GM23338 (cell line): Measurements from ENCODE around the gene ITSN2. TPM values are rescaled to one million over a fixed set of nuclear protein-coding genes. Genes with fewer than 3 reads are reported as not detected.

Experiments used
- ATAC-seq: fragments of 200-7000 bp; cut with Tn5 transposase; 3 replicates; pipeline ENCODE4 v1.9.1; 2020
- DNase-seq: peaks from one replicate; pipeline ENCODE4 v3.0.0-alpha.2; 2015; ENCODE audit warnings: low spot score
- H2AFZ ChIP-seq: fragments of 200-600 bp; sonication (generic); 2 replicates; pipeline ENCODE4 v1.8.0; 2016; ENCODE audit warnings: antibody characterized with exemption, mild to moderate bottlenecking, moderate library complexity
- H3F3A ChIP-seq: fragments of 200-600 bp; sonication (generic); replicated peaks from 2 replicates; pipeline ENCODE4 v1.8.0; 2017; ENCODE audit warnings: antibody characterized with exemption, mixed run types, low read depth
- H3K27ac ChIP-seq: fragments of 200-600 bp; sonication (generic); 2 replicates; pipeline ENCODE4 v1.6.1; 2016; ENCODE audit warnings: low read depth
- H3K27me3 ChIP-seq: fragments of 200-600 bp; sonication (generic); 2 replicates; pipeline ENCODE4 v1.8.0; 2016; ENCODE audit warnings: mild to moderate bottlenecking, mixed run types, moderate library complexity; ENCODE audit not compliant: insufficient read depth
- H3K36me3 ChIP-seq: fragments of 200-600 bp; sonication (generic); 2 replicates; pipeline ENCODE4 v1.8.0; 2016; ENCODE audit warnings: mild to moderate bottlenecking; ENCODE audit not compliant: insufficient read depth
- H3K4me1 ChIP-seq: fragments of 200-600 bp; sonication (generic); 2 replicates; pipeline ENCODE4 v1.8.0; 2016; ENCODE audit warnings: mild to moderate bottlenecking, moderate library complexity; ENCODE audit not compliant: insufficient read depth
- H3K4me2 ChIP-seq: fragments of 200-600 bp; sonication (generic); 2 replicates; pipeline ENCODE4 v1.7.1; 2017; ENCODE audit warnings: mixed run types
- H3K4me3 ChIP-seq: fragments of 200-600 bp; sonication (generic); 2 replicates; pipeline ENCODE4 v1.6.1; 2016; ENCODE audit warnings: mixed run types
- H3K79me2 ChIP-seq: fragments of 200-600 bp; sonication (generic); replicated peaks from 2 replicates; pipeline ENCODE4 v1.8.0; 2017; ENCODE audit warnings: mild to moderate bottlenecking; ENCODE audit not compliant: insufficient read depth
- H3K9me2 ChIP-seq: fragments of 200-600 bp; sonication (generic); 2 replicates; pipeline ENCODE4 v1.8.0; 2017; ENCODE audit not compliant: insufficient read depth
- H4K20me1 ChIP-seq: fragments of 200-600 bp; sonication (generic); replicated peaks from 2 replicates; pipeline ENCODE4 v1.8.0; 2017; ENCODE audit warnings: mild to moderate bottlenecking; ENCODE audit not compliant: insufficient read depth
- H3K27ac Mint-ChIP-seq: 2 replicates; pipeline ENCODE4 v1.8.0; 2020; ENCODE audit warnings: inconsistent platforms, mild to moderate bottlenecking, moderate library complexity, mixed read lengths
- H3K27me3 Mint-ChIP-seq: 3 replicates; pipeline ENCODE4 v1.8.0; 2022; ENCODE audit warnings: low read depth, mild to moderate bottlenecking, moderate library complexity, mixed read lengths, inconsistent platforms; ENCODE audit not compliant: insufficient read depth, poor library complexity
- H3K36me3 Mint-ChIP-seq: 3 replicates; pipeline ENCODE4 v1.8.0; 2021; ENCODE audit warnings: low read depth, mild to moderate bottlenecking, inconsistent platforms, moderate library complexity, mixed read lengths
- H3K4me1 Mint-ChIP-seq: 3 replicates; pipeline ENCODE4 v1.8.0; 2020; ENCODE audit warnings: mild to moderate bottlenecking, inconsistent platforms, mixed read lengths
- H3K4me3 Mint-ChIP-seq: 3 replicates; pipeline ENCODE4 v1.8.0; 2021; ENCODE audit warnings: moderate library complexity, mild to moderate bottlenecking, inconsistent platforms, mixed read lengths
- H3K9me3 Mint-ChIP-seq: 3 replicates; pipeline ENCODE4 v1.8.0; 2020; ENCODE audit warnings: moderate library complexity, mild to moderate bottlenecking, inconsistent platforms, mixed read lengths
- CREB1 ChIP-seq: fragments of 250-450 bp; sonication (Bioruptor Pico); IDR thresholded peaks from 2 replicates; pipeline ENCODE4 v1.5.0; 2020; ENCODE audit warnings: low read depth, mild to moderate bottlenecking, moderate library complexity
- CTCF ChIP-seq, 2 experiments: fragments of 200-600 bp in 1 of 2; sonication (generic) in 1 of 2; conservative IDR thresholded peaks; 2 replicates each; pipeline versions ENCODE4 v1.5.1 to v1.6.1; 2016 to 2017; ENCODE audit warnings: antibody characterized with exemption in 2 of 2, low read depth in 2 of 2, mild to moderate bottlenecking in 2 of 2, moderate library complexity in 1 of 2
- ETS1 ChIP-seq: IDR thresholded peaks from 2 replicates; pipeline ENCODE4 v1.6.1; 2016; ENCODE audit warnings: antibody characterized with exemption
- EZH2 ChIP-seq: fragments of 200-600 bp; sonication (generic); IDR thresholded peaks from one replicate; pipeline ENCODE4 v1.8.0; 2017; ENCODE audit warnings: antibody characterized with exemption, mild to moderate bottlenecking, low read depth; ENCODE audit not compliant: unreplicated experiment
- EZH2phosphoT487 ChIP-seq: fragments of 200-600 bp; sonication (generic); IDR thresholded peaks from one replicate; pipeline ENCODE4 v1.8.1; 2018; ENCODE audit warnings: antibody characterized with exemption; ENCODE audit not compliant: unreplicated experiment
- STAT1 ChIP-seq: IDR thresholded peaks from one replicate; pipeline ENCODE4 v1.6.1; 2016; ENCODE audit warnings: antibody characterized with exemption; ENCODE audit not compliant: unreplicated experiment
- ZNF114 ChIP-seq: fragments of 250-450 bp; sonication (Bioruptor Pico); IDR thresholded peaks from 2 replicates; pipeline ENCODE4 v1.5.0; 2020; ENCODE audit warnings: mild to moderate bottlenecking, moderate library complexity
- ZNF331 ChIP-seq: fragments of 250-450 bp; sonication (Bioruptor Pico); IDR thresholded peaks from 2 replicates; pipeline ENCODE4 v1.5.0; 2020; ENCODE audit warnings: low read depth, mild to moderate bottlenecking, moderate library complexity
- ZNF462 ChIP-seq: fragments of 250-450 bp; sonication (Bioruptor Pico); IDR thresholded peaks from 2 replicates; pipeline ENCODE4 v1.5.0; 2020; ENCODE audit warnings: mild to moderate bottlenecking, moderate library complexity
- polyA plus RNA-seq: library from polyadenylated mRNA; unstranded; fragments of >200 nt; fragmentation: Nextera tagmentation; extraction: Ambion mirVana; gene quantifications from 2 replicates; pipeline ENCODE4 v1.2.1, GENCODE V29; 2016
- total RNA-seq: library from RNA; depleted of rRNA; stranded (reverse); fragments of >200 nt; shearing (Covaris generic); gene quantifications from 2 replicates; pipeline ENCODE4 v1.2.3, GENCODE V29; 2014

ITSN2 gene
- total and polyA plus RNA-seq, 2 experiments from 2014 or later, result 17.1 to 17.8 TPM

- Mint-ChIP-seq H3K4me3 (no peak overlapping the region), H3K27ac (no peak overlapping the region), H3K9me3 (no peaks in the 10 kb centered on the region), H3K36me3 (no peaks in the 10 kb centered on the region), H3K27me3 (no peaks in the 10 kb centered on the region), H3K4me1 (peaks cover 7% of the 10 kb centered on the region)
- no peaks in the 10 kb centered on the region; the same call in 1 of the 2 replicates for H3K36me3 ChIP-seq
- H3K27me3 ChIP-seq, result no peaks in the 10 kb centered on the region
- no peaks in the 10 kb centered on the region; the same call in 1 of the 2 replicates for H4K20me1 ChIP-seq
- H3K79me2 ChIP-seq, result no peaks in the 10 kb centered on the region
- no peak overlapping the region; the same call in 1 of the 2 replicates for H3K27ac ChIP-seq
- 0 out of 2 replicates have a peak, but pooled peaks cover 4% of the 10 kb centered on the region for H3K4me1 ChIP-seq
- no peak overlapping the region for H3K4me3 ChIP-seq
- no peak overlapping the region for H3K4me2 ChIP-seq
- DNase-seq, result peak; percentile 10
- TF ChIP-seq EZH2 (no peak), STAT1 (no peak), ZNF331 (CRISPR knock-in tag) (no peak), ETS1 (no peak), EZH2phosphoT487 (no peak), CTCF (conservative IDR thresholded peaks at IDR 0.05; ENCODE audit: low read depth in 2 of 2) (no peak), ZNF114 (no peak), CREB1 (CRISPR knock-in tag) (no peak), ZNF462 (no peak)
- H2AFZ ChIP-seq, result no peak overlapping the region
- no peaks in the 10 kb centered on the region for H3F3A ChIP-seq
- peak; percentile 40; the same call in 2 of the 3 replicates for ATAC-seq
- H3K9me2 ChIP-seq, result no peaks in the 10 kb centered on the region
Observed at GRCh38 chr2:24276349-24276899, 83.9 kb downstream of the ITSN2 start.
